GM12878 (cell line): Measurements from ENCODE around the gene THYN1.

ENCODE experiments used
- FOXK2 ChIP-seq: fragments of 450-650 bp; IDR thresholded peaks from 2 replicates; pipeline ENCODE4 v1.6.1; 2017; ENCODE audit warnings: mild to moderate bottlenecking, moderate library complexity
- MTA3 ChIP-seq: IDR thresholded peaks from 2 replicates; pipeline ENCODE4 v1.6.1; 2012; ENCODE audit warnings: low read length, inconsistent platforms, borderline replicate concordance
- PKNOX1 ChIP-seq: fragments of 450-650 bp; IDR thresholded peaks from 2 replicates; pipeline ENCODE4 v1.6.1; 2016; ENCODE audit warnings: mild to moderate bottlenecking
- POLR2A ChIP-seq: IDR thresholded peaks from 2 replicates; pipeline ENCODE4 v1.6.1; 2011; ENCODE audit warnings: low read depth, mild to moderate bottlenecking, low read length
- RAD21 ChIP-seq: IDR thresholded peaks from 2 replicates; pipeline ENCODE4 v1.6.1; 2011; ENCODE audit warnings: mild to moderate bottlenecking, low read depth, low read length, moderate library complexity; ENCODE audit not compliant: insufficient read depth
- RCOR1 ChIP-seq: conservative IDR thresholded peaks from 2 replicates; pipeline ENCODE4 v1.6.1; 2012; ENCODE audit warnings: low read depth, low read length, improper control_type of control experiment
- REST ChIP-seq: IDR thresholded peaks from 2 replicates; pipeline ENCODE4 v1.6.1; 2012; ENCODE audit warnings: mild to moderate bottlenecking, low read depth, low read length
- RFX5 ChIP-seq: IDR thresholded peaks from 2 replicates; pipeline ENCODE4 v1.6.1; 2011; ENCODE audit warnings: low read depth, low read length, improper control_type of control experiment
- TARDBP ChIP-seq: IDR thresholded peaks from 2 replicates; pipeline ENCODE4 v1.6.1; 2016; ENCODE audit warnings: borderline replicate concordance
- ZBTB11 ChIP-seq: fragments of 450-650 bp; formaldehyde crosslinking; IDR thresholded peaks from 2 replicates; pipeline ENCODE4 v1.5.0; 2022; ENCODE audit warnings: mild to moderate bottlenecking, missing genetic modification characterization
- ZNF207 ChIP-seq: fragments of 450-650 bp; IDR thresholded peaks from 2 replicates; pipeline ENCODE4 v1.6.1; 2014; ENCODE audit warnings: antibody characterized with exemption, mild to moderate bottlenecking, borderline replicate concordance
- TF ChIP-seq, protein P1 (sequence below), 3 experiments: IDR thresholded peaks in 2 of 3; conservative IDR thresholded peaks in 1 of 3; 2 replicates each; pipeline ENCODE4 v1.5.1; 2011; ENCODE audit warnings: low read depth in 3 of 3, low read length in 3 of 3, mild to moderate bottlenecking in 3 of 3, control low read depth in 2 of 3, moderate library complexity in 2 of 3, inconsistent platforms in 1 of 3, mixed read lengths in 1 of 3; ENCODE audit not compliant: control insufficient read depth in 2 of 3, insufficient read depth in 1 of 3; ENCODE audit errors: extremely low read depth in 1 of 3
- TF ChIP-seq, protein P2 (sequence below): fragments of 450-650 bp; IDR thresholded peaks from 2 replicates; pipeline ENCODE4 v1.6.1; 2014; ENCODE audit warnings: mild to moderate bottlenecking
- TF ChIP-seq, protein P3 (sequence below): fragments of 150-350 bp; IDR thresholded peaks from 2 replicates; pipeline ENCODE4 v1.6.1; 2016; ENCODE audit warnings: low read depth, low read length

DNA sequence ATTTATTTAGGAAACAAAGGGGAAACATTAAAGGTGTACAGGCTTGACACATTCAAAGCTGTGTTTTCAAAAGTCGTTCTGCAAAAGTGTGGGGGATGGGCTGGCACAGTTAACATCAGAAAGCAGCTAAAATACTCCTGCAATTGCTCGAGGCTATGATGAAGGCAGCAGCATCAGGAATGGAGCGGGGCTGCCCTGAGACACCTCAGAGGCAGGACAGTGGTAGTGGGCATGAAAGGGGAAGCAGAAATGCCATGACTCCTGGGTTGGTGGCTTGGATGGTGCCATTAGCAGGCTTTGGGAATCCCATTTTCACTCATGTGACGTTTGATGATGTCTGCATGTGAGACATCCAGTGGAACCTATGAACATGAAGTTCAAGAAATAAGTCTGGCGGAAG is 30.0 kb downstream of the THYN1 start:
- no peak for TF ChIP-seq MTA3
- TF ChIP-seq, protein P1, sequence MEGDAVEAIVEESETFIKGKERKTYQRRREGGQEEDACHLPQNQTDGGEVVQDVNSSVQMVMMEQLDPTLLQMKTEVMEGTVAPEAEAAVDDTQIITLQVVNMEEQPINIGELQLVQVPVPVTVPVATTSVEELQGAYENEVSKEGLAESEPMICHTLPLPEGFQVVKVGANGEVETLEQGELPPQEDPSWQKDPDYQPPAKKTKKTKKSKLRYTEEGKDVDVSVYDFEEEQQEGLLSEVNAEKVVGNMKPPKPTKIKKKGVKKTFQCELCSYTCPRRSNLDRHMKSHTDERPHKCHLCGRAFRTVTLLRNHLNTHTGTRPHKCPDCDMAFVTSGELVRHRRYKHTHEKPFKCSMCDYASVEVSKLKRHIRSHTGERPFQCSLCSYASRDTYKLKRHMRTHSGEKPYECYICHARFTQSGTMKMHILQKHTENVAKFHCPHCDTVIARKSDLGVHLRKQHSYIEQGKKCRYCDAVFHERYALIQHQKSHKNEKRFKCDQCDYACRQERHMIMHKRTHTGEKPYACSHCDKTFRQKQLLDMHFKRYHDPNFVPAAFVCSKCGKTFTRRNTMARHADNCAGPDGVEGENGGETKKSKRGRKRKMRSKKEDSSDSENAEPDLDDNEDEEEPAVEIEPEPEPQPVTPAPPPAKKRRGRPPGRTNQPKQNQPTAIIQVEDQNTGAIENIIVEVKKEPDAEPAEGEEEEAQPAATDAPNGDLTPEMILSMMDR (IDR thresholded peaks at IDR 0.05 in 2 of 3, conservative IDR thresholded peaks at IDR 0.05 in 1 of 3; ENCODE audit: control insufficient read depth in 2 of 3, extremely low read depth in 1 of 3, insufficient read depth in 1 of 3, low read depth in 3 of 3, low read length in 3 of 3) = no peak
- no peak for TF ChIP-seq POLR2A
- TF ChIP-seq, protein P2, sequence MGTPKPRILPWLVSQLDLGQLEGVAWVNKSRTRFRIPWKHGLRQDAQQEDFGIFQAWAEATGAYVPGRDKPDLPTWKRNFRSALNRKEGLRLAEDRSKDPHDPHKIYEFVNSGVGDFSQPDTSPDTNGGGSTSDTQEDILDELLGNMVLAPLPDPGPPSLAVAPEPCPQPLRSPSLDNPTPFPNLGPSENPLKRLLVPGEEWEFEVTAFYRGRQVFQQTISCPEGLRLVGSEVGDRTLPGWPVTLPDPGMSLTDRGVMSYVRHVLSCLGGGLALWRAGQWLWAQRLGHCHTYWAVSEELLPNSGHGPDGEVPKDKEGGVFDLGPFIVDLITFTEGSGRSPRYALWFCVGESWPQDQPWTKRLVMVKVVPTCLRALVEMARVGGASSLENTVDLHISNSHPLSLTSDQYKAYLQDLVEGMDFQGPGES = no peak
- no peak for TF ChIP-seq RFX5
- TF ChIP-seq ZNF207 = no peak
- no peak for TF ChIP-seq TARDBP
- no peak for TF ChIP-seq RAD21
- TF ChIP-seq ZBTB11 (CRISPR knock-in tag) = no peak
- TF ChIP-seq, protein P3, sequence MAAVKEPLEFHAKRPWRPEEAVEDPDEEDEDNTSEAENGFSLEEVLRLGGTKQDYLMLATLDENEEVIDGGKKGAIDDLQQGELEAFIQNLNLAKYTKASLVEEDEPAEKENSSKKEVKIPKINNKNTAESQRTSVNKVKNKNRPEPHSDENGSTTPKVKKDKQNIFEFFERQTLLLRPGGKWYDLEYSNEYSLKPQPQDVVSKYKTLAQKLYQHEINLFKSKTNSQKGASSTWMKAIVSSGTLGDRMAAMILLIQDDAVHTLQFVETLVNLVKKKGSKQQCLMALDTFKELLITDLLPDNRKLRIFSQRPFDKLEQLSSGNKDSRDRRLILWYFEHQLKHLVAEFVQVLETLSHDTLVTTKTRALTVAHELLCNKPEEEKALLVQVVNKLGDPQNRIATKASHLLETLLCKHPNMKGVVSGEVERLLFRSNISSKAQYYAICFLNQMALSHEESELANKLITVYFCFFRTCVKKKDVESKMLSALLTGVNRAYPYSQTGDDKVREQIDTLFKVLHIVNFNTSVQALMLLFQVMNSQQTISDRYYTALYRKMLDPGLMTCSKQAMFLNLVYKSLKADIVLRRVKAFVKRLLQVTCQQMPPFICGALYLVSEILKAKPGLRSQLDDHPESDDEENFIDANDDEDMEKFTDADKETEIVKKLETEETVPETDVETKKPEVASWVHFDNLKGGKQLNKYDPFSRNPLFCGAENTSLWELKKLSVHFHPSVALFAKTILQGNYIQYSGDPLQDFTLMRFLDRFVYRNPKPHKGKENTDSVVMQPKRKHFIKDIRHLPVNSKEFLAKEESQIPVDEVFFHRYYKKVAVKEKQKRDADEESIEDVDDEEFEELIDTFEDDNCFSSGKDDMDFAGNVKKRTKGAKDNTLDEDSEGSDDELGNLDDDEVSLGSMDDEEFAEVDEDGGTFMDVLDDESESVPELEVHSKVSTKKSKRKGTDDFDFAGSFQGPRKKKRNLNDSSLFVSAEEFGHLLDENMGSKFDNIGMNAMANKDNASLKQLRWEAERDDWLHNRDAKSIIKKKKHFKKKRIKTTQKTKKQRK = no peak
- no peak for TF ChIP-seq REST
- no peak for TF ChIP-seq PKNOX1
- TF ChIP-seq FOXK2 = no peak
- TF ChIP-seq RCOR1 = no peak
